GM18907 (cell line): ENCODE measurements around the gene PRKAR1B.

Experiments used
- ATAC-seq: cut with Tn5 transposase; IDR thresholded peaks from one replicate; pipeline ENCODE4 v1.9.1; 2021; ENCODE audit warnings: mild to moderate bottlenecking, moderate library complexity; ENCODE audit not compliant: unreplicated experiment

Gene PRKAR1B

GRCh38 chr7:548401-548800, 178.7 kb downstream of the PRKAR1B start:
- ATAC-seq, result no peak

GRCh38 chr7:545470-545869, 181.6 kb downstream of the PRKAR1B start:
- ATAC-seq, result no peak

- ATAC-seq, result no peak
Measured at GRCh38 chr7:544338-545221, 182.5 kb downstream of the PRKAR1B start.

GRCh38 chr7:543501-544337, 183.4 kb downstream of the PRKAR1B start:
- ATAC-seq, result no peak

- no peak for ATAC-seq
Measured at GRCh38 chr7:542713-543500, 184.2 kb downstream of the PRKAR1B start.

GRCh38 chr7:542131-542712, 184.9 kb downstream of the PRKAR1B start:
- no peak for ATAC-seq

- ATAC-seq, result no peak
Measured at GRCh38 chr7:541661-542060, 185.4 kb downstream of the PRKAR1B start.

- no peak for ATAC-seq
Measured at GRCh38 chr7:540997-541396, 186.1 kb downstream of the PRKAR1B start.

GRCh38 chr7:540579-540978, 186.5 kb downstream of the PRKAR1B start:
- ATAC-seq, result no peak

- no peak for ATAC-seq
Measured at GRCh38 chr7:539731-540411, 187.2 kb downstream of the PRKAR1B start.

GRCh38 chr7:538764-539685, 188.1 kb downstream of the PRKAR1B start:
- ATAC-seq, result no peak

GRCh38 chr7:537911-538634, 189.0 kb downstream of the PRKAR1B start:
- no peak for ATAC-seq

GRCh38 chr7:536231-536630, 190.8 kb downstream of the PRKAR1B start:
- no peak for ATAC-seq

GRCh38 chr7:534959-535358, 192.1 kb downstream of the PRKAR1B start:
- ATAC-seq, result no peak

GRCh38 chr7:534075-534474, 193.0 kb downstream of the PRKAR1B start:
- ATAC-seq, result no peak

- no peak for ATAC-seq
Measured at GRCh38 chr7:533266-533665, 193.8 kb downstream of the PRKAR1B start.

GRCh38 chr7:532379-533143, 194.5 kb downstream of the PRKAR1B start:
- ATAC-seq, result no peak

- ATAC-seq, result no peak
Measured at GRCh38 chr7:531777-532176, 195.3 kb downstream of the PRKAR1B start.
